GM12891 (cell line): ENCODE measurements around the gene ABHD14A.

ENCODE experiments used
- POLR2A ChIP-seq: IDR thresholded peaks from 2 replicates; pipeline ENCODE4 v1.6.1; 2011; ENCODE audit warnings: low read depth, low read length, control low read depth
- POLR2AphosphoS5 ChIP-seq: IDR thresholded peaks from 2 replicates; pipeline ENCODE4 v1.6.1; 2011; ENCODE audit warnings: low read depth, low read length, control low read depth
- SPI1 ChIP-seq: IDR thresholded peaks from 2 replicates; pipeline ENCODE4 v1.6.1; 2011; ENCODE audit warnings: low read depth, low read length, control low read depth

GRCh38 chr3:52023101-52023770 is 48.4 kb downstream of the ABHD14A start:
- TF ChIP-seq POLR2AphosphoS5, result no peak
- no peak for TF ChIP-seq SPI1
- TF ChIP-seq POLR2A, result no peak
